ENCODE measurements around the gene F12.

The F12 gene

DNA sequence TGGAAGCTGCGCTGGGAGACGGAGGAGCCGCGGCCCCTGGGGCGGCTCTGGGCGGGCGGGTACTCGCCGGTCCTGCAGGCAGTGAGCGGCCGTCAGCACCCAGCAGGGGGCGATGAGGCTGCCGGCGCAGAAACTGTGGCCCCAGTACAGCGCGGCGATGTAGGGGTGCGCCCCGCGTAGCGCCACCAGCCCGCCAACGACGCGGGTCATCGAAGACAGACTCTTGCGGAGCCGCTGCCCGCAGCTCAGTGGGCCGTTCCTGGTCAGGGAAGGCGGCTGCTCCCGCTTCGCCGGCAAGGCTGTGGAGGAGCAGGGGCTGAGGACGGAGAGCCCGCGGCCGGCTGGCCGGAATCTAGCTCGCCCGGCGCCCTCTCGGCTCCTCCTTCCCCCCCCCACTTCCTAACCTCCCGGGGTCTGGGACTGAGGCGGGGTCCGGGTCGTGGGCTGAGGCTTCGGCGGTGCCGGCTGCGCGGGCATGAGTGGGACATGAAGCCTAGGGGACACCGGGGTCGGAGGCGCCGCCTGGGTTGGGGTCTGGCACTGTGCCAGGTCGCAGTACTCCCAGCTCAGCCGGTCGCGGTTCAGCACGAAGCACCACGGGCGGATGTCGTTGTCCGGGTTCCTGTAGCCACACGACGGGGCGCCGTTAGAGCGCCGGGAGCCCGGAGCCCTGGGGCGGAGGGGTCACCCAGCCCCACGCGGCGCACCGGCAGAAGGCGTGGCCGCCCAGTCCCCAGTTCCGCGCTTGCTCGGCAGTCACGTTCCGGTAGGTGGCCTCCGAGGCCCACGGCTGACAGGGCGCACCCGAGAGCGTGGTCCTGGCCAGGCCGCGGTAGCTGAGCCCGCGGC lies 5.3 kb downstream of the F12 start:
- CTCF ChIA-PET = interaction anchor here (0.6 to 21.8 kb wide), 52 partner anchors 14 to 744 kb away, joined by 3 to 549 read pairs (median 6); partner anchors contain the start of genes DOK3, GRK6, LMAN2 and PDLIM7
- TF ChIP-seq, protein P1, sequence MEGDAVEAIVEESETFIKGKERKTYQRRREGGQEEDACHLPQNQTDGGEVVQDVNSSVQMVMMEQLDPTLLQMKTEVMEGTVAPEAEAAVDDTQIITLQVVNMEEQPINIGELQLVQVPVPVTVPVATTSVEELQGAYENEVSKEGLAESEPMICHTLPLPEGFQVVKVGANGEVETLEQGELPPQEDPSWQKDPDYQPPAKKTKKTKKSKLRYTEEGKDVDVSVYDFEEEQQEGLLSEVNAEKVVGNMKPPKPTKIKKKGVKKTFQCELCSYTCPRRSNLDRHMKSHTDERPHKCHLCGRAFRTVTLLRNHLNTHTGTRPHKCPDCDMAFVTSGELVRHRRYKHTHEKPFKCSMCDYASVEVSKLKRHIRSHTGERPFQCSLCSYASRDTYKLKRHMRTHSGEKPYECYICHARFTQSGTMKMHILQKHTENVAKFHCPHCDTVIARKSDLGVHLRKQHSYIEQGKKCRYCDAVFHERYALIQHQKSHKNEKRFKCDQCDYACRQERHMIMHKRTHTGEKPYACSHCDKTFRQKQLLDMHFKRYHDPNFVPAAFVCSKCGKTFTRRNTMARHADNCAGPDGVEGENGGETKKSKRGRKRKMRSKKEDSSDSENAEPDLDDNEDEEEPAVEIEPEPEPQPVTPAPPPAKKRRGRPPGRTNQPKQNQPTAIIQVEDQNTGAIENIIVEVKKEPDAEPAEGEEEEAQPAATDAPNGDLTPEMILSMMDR (IDR thresholded peaks at IDR 0.05; ENCODE audit: control extremely low read depth, extremely low read depth, low read depth, missing control alignments) = peak; percentile 92
- POLR2A ChIA-PET = interaction anchor here (1.2 to 1.6 kb wide), 6 partner anchors 13 to 51 kb away, joined by 3 to 10 read pairs (median 5); partner anchors contain the start of gene PRR7
- peak; percentile 93 for DNase-seq (ENCODE audit: extremely low spot score)

DNA sequence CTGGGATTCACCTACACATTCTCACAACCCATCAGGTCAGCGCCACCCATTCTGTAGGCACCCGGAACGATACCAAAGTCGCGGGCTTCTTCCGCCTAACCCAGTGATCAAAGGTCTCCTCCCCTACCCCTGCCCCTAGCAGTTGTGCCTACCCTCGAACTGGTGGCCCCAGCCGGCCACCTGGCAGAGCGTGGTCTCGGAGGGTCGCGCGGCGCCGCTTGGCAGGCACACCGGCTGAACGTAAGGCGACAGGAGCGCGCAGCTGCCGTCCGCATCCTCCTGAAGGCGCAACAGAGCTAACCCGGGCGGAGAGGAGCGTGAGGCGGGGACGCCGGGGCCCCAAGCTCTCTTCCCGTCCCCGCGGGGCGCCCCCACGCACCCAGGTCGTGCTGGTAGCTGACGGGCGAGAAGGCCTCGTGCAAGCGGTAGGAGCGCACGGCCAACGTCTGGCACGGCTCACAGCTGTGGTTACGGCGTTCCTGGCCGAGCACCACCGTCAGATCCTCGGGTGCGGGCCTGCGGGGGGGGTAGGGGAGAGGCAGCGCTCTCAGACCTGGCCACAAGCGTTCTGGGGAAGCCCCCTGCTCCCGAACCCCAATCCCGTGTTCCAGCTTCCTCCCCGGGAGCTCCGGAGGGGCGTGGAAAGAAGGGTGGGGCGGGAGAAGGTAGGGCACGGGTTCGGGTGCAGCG lies 6.1 kb downstream of the F12 start:
- peak; percentile 61 for DNase-seq (ENCODE audit: extremely low spot score)
- POLR2A ChIA-PET = interaction anchor here (0.6 to 1.6 kb wide), 8 partner anchors 13 to 1018 kb away, joined by 3 to 10 read pairs (median 4); partner anchors contain the start of gene PRR7
- TF ChIP-seq, protein P1 (IDR thresholded peaks at IDR 0.05; ENCODE audit: control extremely low read depth, extremely low read depth, low read depth, missing control alignments) = peak; percentile 18
- CTCF ChIA-PET = interaction anchor here (0.6 to 21.8 kb wide), 45 partner anchors 13 to 743 kb away, joined by 3 to 549 read pairs (median 9); partner anchors contain the start of genes DOK3, GRK6, LMAN2 and PDLIM7

DNA sequence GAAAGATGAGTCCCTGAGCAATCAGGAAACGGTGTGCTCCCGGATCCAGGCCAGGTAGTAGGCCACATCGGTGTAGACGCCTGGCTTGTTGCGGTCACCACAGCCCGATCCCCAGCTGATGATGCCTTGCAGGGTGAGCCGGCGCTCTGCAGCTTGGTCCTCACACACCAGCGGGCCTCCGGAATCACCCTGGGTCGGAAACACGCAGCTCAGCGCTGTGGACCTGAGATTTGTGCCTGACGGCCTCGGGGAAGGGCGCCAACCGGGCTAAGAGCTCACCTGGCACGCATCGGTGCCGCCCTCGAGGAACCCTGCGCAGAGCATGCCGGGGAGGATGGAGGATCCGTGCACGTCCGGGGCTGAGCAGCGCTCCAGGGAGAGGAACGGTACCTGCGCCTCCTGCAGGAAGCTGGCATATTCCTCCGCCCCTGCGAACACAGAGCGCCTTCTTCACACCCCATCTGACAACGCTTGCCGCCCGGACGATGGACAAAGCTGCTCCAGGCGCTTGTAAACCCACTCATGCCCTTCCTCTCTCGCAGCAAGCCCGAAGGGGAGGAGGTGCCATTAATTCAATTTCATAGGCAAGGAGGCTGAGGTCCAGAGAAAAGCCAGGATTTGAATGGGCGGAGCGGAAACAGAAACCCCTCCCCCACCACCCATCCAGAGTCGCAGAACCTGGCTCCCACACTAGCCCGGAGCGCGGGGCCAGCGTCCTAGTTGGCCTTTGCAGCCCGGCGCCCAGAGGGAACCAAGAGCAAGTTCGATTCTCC lies 6.9 kb downstream of the F12 start:
- TF ChIP-seq, protein P1 (IDR thresholded peaks at IDR 0.05; ENCODE audit: control extremely low read depth, extremely low read depth, low read depth, missing control alignments) = peak; percentile 43
- POLR2A ChIA-PET = interaction anchor here (0.8 to 1.4 kb wide), 3 partner anchors 12 to 30 kb away, joined by 3 to 4 read pairs (median 4); no protein-coding TSS in a partner anchor
- CTCF ChIA-PET = interaction anchor here (0.6 to 21.8 kb wide), 38 partner anchors 12 to 390 kb away, joined by 3 to 549 read pairs (median 8); partner anchors contain the start of genes DOK3, GRK6, LMAN2 and PDLIM7
- peak; percentile 74 for DNase-seq (ENCODE audit: extremely low spot score)

DNA sequence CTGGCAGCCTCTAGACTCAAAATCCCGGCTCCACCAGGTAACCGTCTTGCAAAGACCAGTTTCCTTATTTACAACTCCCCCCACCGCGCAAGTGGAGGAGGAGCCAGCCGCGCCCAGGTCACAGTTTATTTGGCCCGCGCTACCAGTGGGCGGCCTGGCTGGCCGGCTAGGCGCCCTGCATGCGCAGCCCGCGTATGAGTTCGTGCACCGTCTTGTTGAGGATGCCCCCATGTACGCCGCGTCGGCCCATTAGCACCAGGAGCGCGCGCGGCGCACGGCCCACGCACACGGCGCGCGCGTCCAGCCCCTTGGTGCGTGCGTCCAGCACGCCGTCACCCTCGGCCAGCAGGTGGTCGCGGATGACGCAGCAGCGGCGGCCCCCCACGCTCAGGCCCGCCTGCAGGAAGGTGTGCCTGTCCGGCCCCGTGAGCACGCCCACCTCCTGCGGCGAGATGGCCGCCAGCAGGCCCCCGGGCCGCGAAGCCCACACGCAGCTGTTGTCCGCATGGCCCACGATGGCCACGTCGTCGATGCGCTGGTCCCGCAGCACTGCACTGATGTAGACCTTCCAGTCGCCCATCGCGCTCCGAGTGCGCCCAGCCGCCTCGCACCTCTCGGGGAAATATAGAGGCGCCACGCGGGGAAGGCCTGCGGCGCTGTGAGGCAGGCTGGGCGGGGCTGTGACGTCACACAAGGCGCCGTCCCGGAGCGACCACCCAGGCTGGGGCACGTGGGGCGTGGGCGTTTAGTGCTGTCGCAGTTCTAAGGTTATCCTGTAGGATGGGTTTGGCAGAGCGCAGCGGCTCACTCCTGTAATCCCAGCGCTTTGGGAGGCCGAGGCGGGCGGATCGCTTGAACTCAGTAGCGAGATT lies 9.1 kb downstream of the F12 start, which contains the start of gene PFN3:
TSS of gene PFN3 (minus strand) at position 665 of the 872 bp plus-strand sequence. CDS start at position 580, 85 bp downstream.
- DNase-seq (ENCODE audit: extremely low spot score) = no peak
- TF ChIP-seq, protein P1 (IDR thresholded peaks at IDR 0.05; ENCODE audit: control extremely low read depth, extremely low read depth, low read depth, missing control alignments) = no peak
- ChIA-PET POLR2A (no interaction called here), CTCF (interaction anchor here (1.7 to 21.8 kb wide), 5 partner anchors 10 to 91 kb away, joined by 3 to 549 read pairs (median 55); partner anchors contain the start of genes PRR7 and SLC34A1)

DNA sequence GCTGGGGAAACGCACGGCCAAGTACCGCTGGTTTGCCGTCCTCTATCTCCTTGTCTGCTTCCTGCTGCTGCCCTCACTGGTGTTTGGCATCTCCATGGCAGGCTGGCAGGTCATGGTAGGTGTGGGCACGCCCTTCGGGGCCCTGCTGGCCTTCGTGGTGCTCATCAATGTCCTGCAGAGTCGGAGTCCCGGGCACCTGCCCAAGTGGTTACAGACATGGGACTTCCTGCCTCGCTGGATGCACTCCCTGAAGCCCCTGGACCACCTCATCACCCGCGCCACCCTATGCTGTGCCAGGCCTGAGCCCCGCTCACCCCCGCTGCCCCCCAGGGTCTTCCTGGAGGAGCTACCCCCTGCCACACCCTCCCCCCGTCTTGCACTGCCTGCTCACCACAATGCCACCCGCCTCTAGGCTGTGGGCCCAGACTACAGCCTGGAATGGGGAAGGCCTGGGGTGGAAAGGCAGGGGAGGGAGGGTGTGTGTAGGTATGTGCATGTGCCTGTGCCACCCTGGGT lies 11.4 kb downstream of the F12 start:
- TF ChIP-seq, protein P1 (IDR thresholded peaks at IDR 0.05; ENCODE audit: control extremely low read depth, extremely low read depth, low read depth, missing control alignments) = no peak
- POLR2A ChIA-PET = no interaction called here
- no peak for DNase-seq (ENCODE audit: extremely low spot score)
- CTCF ChIA-PET = interaction anchor here (21.8 kb wide), 1 partner anchor 48 kb away, joined by 549 read pairs; the partner anchor contains the start of gene PRR7

Measured in GM10248 (cell line).